Kidney epithelial cell (primary cell): ENCODE results near the gene CABP7. TPM values are rescaled to one million over a fixed set of nuclear protein-coding genes. Genes with fewer than 3 reads are reported as not detected.

Source experiments
- DNase-seq: peaks from one replicate; pipeline ENCODE4 v3.0.0-alpha.2; 2010; ENCODE audit warnings: low read depth
- H3K27me3 ChIP-seq: 2 replicates; pipeline ENCODE4 v1.6.0; 2011; ENCODE audit warnings: low read length; ENCODE audit not compliant: control insufficient read depth, insufficient read depth
- H3K36me3 ChIP-seq: 2 replicates; pipeline ENCODE4 v1.5.1; 2011; ENCODE audit warnings: low read length; ENCODE audit not compliant: control insufficient read depth, insufficient read depth
- H3K4me3 ChIP-seq: 2 replicates; pipeline ENCODE4 v1.5.1; 2011; ENCODE audit warnings: low read depth, mild to moderate bottlenecking, control low read depth, low read length
- total RNA-seq: library from RNA; depleted of rRNA; stranded (reverse); fragments of >200 nt; gene quantifications from 2 replicates; pipeline ENCODE4 v1.2.3, GENCODE V29; 2015
- TF ChIP-seq, protein P1 (sequence below): IDR thresholded peaks from 2 replicates; pipeline ENCODE4 v1.5.1; 2011; ENCODE audit warnings: mild to moderate bottlenecking, moderate library complexity, low read length, control low read depth, inconsistent platforms; ENCODE audit not compliant: insufficient read depth, poor library complexity, severe bottlenecking

CABP7 gene
- total RNA-seq, 1 donor from 2014 or later, result not detected

DNA sequence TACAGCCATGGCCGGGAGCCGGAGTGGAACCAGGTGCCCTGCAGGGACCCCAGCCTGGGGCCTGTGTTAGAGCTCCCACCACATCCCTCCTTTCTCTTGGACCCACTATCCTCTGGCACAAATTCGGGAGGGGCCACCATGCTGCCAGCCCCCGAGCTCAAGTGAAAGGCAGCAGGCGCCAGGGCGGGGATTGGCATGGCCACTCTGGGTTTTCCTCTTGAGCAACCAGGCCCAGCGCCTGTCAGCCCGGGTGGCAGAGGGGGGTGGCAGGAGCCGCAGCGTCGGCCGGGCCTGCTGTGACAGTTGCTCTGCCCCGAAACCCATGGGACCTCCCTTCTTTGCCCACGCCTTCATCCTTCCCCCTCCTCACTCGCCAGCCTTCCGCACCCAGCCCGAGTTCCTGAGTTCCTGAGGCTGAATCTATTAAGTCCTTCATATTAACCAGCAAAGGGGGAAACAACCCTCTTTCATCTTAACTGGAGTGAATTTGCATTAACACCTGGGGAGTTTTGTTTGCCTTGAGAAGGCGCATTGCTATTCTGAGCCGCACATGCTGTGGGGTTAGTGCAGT is 16.8 kb upstream of the CABP7 start:
- H3K27me3 ChIP-seq, result peaks cover 23% of the 10 kb centered on the region
- DNase-seq, result no peak
- no peaks in the 10 kb centered on the region for H3K36me3 ChIP-seq
- H3K4me3 ChIP-seq, result no peak overlapping the region
- TF ChIP-seq, protein P1, sequence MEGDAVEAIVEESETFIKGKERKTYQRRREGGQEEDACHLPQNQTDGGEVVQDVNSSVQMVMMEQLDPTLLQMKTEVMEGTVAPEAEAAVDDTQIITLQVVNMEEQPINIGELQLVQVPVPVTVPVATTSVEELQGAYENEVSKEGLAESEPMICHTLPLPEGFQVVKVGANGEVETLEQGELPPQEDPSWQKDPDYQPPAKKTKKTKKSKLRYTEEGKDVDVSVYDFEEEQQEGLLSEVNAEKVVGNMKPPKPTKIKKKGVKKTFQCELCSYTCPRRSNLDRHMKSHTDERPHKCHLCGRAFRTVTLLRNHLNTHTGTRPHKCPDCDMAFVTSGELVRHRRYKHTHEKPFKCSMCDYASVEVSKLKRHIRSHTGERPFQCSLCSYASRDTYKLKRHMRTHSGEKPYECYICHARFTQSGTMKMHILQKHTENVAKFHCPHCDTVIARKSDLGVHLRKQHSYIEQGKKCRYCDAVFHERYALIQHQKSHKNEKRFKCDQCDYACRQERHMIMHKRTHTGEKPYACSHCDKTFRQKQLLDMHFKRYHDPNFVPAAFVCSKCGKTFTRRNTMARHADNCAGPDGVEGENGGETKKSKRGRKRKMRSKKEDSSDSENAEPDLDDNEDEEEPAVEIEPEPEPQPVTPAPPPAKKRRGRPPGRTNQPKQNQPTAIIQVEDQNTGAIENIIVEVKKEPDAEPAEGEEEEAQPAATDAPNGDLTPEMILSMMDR, result no peak

DNA sequence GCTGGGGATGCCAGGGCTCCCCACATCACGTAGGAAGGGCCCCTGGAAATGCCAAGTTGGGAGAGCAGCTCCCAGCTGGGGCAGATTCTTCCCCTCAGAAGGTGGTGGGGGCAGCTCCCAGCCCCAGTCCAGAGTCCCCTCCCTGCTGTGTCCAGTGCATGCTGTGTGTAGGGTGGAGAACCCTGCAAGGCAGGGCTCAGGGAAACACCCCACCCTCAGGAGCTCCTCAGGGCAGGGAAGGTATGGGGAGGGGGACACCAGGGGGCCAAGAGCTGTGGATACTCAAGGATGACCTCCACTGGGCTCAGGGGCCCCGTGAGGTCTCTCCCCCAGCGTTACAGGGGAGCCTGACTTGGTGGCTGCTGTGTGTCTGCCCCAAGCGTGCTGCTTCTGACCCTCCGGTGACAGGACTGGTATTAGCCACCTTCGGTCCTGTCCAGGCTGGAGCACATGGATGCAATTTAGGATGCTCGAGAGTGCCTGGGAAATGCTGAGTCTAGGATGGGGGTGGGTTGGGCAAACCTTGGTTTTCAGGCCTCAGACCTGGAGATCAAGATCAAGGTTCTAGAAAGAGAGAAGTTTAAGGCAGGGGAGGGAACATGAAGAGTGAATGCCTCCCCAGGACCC is 16.1 kb upstream of the CABP7 start:
- TF ChIP-seq, protein P1, result no peak
- peaks cover 26% of the 10 kb centered on the region for H3K27me3 ChIP-seq
- DNase-seq, result no peak
- no peaks in the 10 kb centered on the region for H3K36me3 ChIP-seq
- no peak overlapping the region for H3K4me3 ChIP-seq

DNA sequence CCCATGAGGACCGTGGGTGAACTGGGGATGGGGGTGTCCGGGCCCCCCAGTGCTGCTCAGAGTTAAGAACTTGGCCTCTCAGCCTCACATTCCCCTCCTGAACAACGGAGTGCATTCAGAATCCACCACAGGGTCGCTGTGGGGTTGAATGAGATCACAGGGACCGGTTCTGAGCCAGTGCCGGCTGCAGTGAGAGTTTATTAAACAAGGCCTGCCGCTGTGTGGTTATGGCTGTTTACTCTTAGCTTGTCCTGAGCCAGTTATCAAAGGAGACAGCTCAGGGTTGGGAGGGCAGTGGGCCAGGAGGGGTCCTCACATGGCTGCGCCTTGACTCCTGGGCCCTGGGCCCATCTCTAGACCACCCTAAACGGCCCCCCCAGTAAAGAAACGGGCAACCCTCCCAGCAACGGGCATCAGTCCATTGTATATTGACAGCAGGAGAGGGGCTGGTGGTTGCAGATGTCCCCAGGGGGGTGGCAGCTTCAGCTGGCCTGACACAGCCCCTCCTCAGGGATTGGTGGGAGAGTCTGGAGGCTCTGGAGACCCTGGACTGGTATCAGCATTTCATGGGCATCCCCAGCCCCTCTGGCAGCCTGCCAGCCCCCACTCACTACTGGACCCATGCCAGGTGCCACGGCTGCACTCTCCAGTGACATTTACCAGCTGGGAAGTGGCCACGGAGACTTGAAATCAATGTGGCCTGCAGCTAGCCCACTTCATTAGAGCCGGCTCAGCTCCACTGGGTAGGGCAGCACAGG is 15.1 kb upstream of the CABP7 start:
- H3K27me3 ChIP-seq, result peaks cover 33% of the 10 kb centered on the region
- no peak overlapping the region for H3K4me3 ChIP-seq
- H3K36me3 ChIP-seq, result no peaks in the 10 kb centered on the region
- DNase-seq, result no peak
- TF ChIP-seq, protein P1, result no peak

DNA sequence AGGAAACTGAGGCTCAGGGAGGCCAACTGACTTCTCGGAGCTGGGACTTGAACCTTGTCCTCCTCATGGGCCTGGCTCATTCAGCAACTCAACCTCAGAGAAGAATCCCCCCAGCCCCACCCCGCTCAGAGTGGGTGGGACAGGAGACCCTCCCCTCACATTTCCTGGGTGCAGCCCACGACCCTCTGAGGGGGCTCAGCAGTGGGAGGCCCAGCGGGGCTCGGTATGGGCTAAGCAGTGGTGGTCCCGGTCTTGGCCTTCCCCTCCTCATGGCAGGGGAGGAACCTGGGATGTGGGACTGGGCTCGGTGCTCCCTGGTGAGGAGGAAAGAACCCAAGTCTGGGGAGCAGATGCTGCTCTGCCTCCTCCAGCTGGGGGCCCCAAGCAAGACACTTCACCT is 14.2 kb upstream of the CABP7 start:
- Histone ChIP-seq H3K36me3 (no peaks in the 10 kb centered on the region), H3K4me3 (no peak overlapping the region), H3K27me3 (peaks cover 33% of the 10 kb centered on the region)
- TF ChIP-seq, protein P1, result no peak
- DNase-seq, result no peak

DNA sequence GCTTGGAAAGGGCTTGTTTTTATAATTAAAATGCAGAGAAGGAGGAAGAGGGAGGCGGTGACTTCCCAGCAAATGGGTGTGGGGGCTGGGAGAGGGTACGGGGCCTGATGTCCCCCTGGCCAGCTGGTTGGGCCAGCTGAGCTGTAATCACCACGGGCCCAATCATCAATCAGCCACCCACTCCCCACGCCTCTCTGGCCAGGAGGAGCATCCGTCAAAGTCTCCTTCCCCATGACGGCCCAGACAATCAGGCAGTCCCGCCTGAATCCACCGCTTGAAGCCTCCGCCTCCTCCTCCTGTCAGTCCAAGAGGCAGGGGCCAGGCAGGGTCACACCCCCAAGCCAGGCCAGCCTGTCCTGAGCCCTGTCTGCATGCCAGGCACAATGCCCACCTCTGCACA is 13.3 kb upstream of the CABP7 start:
- no peaks in the 10 kb centered on the region for H3K36me3 ChIP-seq
- TF ChIP-seq, protein P1, result no peak
- H3K27me3 ChIP-seq, result peaks cover 36% of the 10 kb centered on the region
- H3K4me3 ChIP-seq, result no peak overlapping the region
- no peak for DNase-seq
